HCEC 1CT (cell line): ENCODE data around the gene OGDHL.
"Not testable (repeated sequence)": the region's sequence is repeated elsewhere in the genome, so short reads cannot be mapped to it uniquely, and the experiment has no call there.

ENCODE experiments used
- DNase-seq: peaks from one replicate; pipeline ENCODE4 v3.0.0-alpha.2; 2017

OGDHL gene

GRCh38 chr10:49761789-49762565 is at the start of gene OGDHL:
Gene OGDHL (minus strand): TSS chr10:49762323. CDS start chr10:49758592, 3,731 bp downstream.
- no peak for DNase-seq

GRCh38 chr10:49803988-49804387 is 41.9 kb upstream of the OGDHL start:
- DNase-seq = no peak

DNA sequence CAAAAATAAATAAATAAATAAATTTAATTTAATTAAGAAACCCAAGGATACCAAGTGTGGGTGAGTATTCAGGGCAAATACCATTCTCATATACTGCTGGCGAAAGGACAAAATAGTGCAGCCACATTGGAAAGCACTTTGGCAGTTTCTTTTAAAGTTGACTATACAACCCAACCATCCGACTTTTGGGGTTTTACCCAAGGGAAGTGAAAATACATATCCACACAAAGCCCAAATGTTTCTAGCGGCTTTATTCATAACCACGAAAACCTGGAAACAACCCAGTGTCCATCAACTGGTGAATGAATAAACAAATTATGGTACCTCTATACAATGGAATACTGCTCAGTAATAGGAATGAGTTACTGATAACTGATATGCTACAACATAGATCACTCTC is 36.2 kb upstream of the OGDHL start:
- no peak for DNase-seq

GRCh38 chr10:49791100-49791499 is 29.0 kb upstream of the OGDHL start:
- DNase-seq = no peak

GRCh38 chr10:49784681-49785080 is 22.6 kb upstream of the OGDHL start:
- DNase-seq = no peak

DNA sequence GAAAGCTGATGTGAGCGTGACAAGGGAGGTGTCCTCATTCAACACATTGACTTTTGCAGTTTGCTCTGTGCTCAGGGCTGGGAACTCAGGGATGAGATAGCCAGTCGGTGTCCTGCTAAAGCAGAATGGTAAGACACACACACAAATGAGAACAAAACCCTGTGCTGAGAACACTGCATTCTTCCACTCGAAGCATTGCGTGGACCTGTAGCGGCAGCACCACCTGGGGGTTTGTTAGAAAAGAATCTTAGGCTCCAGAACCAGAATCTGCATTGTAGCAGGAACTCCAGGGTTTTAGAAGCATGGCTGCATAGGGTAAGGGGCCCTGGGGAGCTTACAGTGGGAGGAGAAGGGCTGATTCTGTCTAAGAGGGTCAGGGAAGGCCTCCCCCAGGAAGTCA is 21.5 kb upstream of the OGDHL start:
- DNase-seq = no peak

DNA sequence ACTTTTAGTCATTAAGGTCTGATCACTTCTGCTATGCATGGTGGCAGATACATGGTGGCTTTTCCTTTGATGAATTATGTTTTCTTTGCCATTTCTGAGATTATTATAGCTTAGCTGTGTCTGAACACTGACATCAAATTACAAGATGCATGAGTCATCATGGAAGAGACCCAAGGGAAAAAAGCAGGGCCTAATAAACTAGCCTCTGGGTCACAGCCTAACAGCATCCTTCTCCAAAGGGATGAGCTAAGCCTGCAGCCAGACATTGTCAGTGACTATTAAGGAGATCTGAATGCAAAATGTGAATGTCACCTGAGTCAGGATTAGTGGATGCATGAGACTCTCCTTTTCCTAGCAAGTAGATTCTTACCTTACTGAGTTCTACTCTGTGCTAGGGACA is 19.1 kb upstream of the OGDHL start:
- peak; percentile 28 for DNase-seq

GRCh38 chr10:49778197-49778596 is 16.1 kb upstream of the OGDHL start:
- no peak for DNase-seq

DNA sequence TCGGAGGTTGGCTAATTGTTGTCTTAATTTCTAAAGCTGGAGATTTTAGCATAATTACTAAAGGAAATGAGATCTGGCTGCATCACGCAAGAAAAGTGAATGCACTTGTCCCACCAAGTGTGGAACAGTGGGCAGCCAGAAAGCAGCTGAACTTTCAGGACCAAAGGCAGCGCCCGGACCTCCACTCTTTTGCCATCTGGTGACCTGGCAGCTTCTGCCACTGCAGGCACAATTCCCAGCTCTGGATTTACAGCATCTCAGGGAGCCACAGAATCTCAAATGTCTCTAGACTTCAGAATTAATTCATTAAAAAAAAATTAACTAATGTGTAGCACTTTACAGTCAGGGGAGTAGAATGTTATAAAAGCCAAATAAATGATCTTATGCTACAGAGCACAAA is 14.7 kb upstream of the OGDHL start:
- no peak for DNase-seq

GRCh38 chr10:49775014-49775413 is 12.9 kb upstream of the OGDHL start:
- no peak for DNase-seq

- DNase-seq = not testable (repeated sequence)
These were observed 10.8 kb upstream of the OGDHL start for GRCh38 chr10:49772944-49773343.

DNA sequence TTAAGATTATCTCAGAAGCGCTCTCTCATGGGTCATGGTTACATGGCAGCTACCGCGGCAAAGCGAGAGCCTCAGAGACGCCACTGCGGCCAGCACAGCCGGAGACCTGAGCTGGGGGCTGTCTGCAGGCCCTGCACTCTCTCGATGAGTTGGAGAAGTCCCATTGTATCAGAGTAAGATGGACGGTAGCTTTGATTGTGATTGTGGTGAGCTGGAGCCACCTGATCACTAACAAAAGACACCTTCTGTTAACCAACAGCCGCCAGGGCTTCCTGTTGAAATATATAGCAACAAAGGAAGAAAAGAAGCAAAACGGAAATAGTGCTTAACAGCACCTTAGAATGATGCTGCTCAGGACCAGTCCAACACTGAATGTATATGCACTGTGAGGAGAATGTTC is 8.9 kb upstream of the OGDHL start:
- not testable (repeated sequence) for DNase-seq

- no peak for DNase-seq
These were observed 7.6 kb upstream of the OGDHL start for GRCh38 chr10:49769692-49770091.

DNA sequence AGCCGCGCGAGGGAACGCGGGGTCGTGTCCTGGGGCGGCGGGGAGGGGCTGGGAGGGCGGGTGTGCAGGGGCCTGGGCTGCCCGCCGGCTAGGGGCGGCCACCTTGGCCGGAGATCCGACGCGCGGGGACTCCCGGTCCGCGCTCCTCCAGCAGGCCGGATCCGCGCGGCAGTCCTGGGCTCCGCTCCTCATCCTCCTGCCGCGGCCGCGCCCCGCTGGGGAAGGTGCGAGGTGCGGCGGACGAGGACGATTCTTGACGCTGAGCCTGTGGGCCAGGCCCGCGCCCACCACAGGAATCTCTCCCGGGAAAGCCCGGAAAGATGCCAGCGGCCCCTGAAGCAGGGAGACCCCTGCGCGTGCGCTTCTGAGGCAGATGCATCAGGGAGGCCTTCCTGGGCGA is 6.6 kb upstream of the OGDHL start:
- DNase-seq = no peak

- no peak for DNase-seq
These were observed 6.2 kb upstream of the OGDHL start for GRCh38 chr10:49768329-49768728.

GRCh38 chr10:49767752-49768151 is 5.6 kb upstream of the OGDHL start:
- no peak for DNase-seq

DNA sequence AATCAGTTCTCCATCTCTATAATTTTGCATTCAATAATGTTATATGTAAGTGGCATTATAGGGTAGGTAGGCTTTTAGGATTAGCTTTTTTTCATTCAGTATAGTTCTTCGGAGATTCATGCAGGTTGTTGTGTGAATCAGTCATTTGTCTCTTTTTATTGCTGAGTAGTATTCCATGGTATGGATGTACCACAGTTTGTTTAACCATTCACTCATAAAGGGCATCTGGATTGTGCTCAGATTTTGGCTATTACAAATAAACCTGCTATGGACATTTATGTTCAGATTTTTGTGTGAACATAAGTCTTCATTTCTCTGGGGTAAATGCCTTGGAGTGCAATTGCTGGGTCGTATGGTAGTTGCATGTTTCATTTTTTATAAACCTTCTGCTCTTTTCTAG is 4.4 kb upstream of the OGDHL start:
- DNase-seq = no peak

GRCh38 chr10:49762566-49762877 is 399 bp upstream of the OGDHL start:
- DNase-seq = no peak

- no peak for DNase-seq
These were observed 828 bp downstream of the OGDHL start for GRCh38 chr10:49761201-49761788.

DNA sequence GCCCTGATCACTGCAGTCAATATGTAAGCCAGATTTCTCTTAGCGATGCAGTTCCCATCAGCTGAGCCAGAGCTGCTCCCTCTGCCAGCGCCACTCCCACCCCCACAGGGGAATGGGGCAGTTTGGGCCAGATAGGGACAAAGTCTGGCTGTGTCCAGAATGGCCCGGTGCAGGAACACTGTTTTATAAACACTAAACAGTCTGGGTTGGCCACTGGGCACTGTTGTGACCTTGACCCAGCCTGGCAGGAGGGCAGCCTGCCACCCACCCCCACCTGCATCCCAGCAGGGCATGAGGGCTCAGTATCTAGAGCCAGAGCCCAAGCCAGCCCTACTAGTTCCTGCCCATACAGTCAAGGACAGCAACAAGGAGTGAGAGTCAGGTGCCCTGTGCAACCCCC is 1.3 kb downstream of the OGDHL start:
- DNase-seq = no peak

GRCh38 chr10:49759787-49760551 is 2.2 kb downstream of the OGDHL start:
- no peak for DNase-seq

GRCh38 chr10:49758249-49758930 is 3.7 kb downstream of the OGDHL start:
- no peak for DNase-seq

- no peak for DNase-seq
These were observed 5.5 kb downstream of the OGDHL start for GRCh38 chr10:49756641-49757040.

GRCh38 chr10:49756031-49756430 is 6.1 kb downstream of the OGDHL start:
- DNase-seq = no peak
